CD4-positive, alpha-beta T cell treated with Interleukin-15 for 4 hours (primary cell): ENCODE data around the gene CSNK1G2.

Source experiments
- DNase-seq: peaks from one replicate; pipeline ENCODE4 v3.0.0-alpha.2; 2020; ENCODE audit warnings: low spot score

Gene CSNK1G2

DNA sequence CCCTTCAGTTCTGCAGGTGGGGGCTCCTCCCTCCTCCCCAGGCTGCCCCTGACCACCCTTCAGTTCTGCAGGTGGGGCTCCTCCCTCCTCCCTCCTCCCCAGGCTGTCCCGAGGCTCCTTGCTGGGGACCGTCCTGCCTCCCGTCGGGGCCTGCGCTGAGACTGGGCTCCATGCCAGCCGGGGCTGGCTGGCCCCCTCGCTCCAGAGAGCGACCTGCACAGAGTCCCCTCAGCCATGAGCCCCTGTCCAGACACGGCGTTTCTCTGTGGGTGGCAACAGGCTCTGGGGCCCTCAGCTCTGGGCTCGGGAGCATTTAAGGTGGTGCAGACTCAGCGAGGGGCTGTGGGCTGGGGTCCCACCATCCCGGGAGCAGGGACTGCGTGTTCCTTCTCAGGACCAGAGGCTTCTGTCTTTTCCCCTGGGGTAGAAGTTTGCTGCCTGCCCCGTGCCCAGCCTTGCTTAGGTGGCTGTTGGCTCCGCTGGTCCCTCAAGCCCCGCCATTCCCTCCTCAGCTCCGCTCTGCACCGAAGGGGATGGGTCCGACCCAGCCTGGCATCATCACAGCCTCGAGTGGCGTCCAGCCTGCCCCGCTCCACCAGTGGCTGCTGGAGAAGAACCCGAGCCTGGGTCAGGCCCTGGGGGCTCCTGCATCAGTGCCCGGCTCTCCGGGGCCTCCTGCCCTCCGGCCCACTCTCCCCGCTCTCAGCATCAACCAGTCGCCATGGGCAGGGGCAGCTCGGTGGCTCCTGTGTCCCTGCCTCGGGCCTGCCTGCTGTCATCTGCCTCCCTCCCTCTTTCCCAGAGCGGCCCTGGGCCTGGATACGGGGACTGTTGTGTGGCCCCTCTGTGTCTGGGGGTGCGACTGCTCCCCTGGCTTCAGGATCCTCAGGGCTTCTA, 27.6 kb downstream of the CSNK1G2 start:
- DNase-seq = no peak

DNA sequence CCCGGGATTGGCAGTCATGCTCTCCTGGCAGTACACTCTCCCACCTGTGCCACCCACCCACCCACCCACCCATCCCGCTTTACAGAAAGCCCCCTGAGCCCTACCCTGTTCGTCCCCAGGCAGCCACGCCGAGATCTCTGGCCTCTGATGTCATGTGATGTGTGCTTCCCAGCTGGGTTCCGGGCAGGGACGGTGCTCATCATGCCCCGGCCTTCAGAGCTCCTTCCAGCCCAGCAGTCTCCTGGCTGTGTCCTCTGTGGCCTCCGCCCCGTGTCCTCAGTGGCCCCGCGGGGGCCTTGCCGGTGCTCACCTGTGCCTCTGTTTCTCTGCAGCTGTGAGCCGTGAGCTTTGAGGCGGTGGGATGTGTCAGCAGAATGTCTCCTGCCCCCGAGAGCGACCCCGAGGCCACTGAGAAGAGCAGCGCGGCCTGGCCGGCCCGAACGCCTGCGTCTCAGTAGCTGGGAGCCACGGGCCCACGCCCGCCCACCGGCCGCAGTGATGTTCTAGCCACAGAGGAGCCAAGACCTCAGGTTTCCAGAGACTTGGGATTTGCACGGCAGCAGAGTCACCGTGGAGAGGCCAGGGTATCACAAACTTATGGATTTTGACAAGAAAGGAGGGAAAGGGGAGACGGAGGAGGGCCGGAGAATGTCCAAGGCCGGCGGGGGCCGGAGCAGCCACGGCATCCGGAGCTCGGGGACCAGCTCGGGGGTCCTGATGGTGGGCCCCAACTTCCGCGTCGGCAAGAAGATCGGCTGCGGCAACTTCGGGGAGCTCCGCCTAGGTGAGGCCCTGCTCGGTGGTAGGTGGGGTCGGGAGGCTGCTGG, 28.4 kb downstream of the CSNK1G2 start:
- DNase-seq = no peak

DNA sequence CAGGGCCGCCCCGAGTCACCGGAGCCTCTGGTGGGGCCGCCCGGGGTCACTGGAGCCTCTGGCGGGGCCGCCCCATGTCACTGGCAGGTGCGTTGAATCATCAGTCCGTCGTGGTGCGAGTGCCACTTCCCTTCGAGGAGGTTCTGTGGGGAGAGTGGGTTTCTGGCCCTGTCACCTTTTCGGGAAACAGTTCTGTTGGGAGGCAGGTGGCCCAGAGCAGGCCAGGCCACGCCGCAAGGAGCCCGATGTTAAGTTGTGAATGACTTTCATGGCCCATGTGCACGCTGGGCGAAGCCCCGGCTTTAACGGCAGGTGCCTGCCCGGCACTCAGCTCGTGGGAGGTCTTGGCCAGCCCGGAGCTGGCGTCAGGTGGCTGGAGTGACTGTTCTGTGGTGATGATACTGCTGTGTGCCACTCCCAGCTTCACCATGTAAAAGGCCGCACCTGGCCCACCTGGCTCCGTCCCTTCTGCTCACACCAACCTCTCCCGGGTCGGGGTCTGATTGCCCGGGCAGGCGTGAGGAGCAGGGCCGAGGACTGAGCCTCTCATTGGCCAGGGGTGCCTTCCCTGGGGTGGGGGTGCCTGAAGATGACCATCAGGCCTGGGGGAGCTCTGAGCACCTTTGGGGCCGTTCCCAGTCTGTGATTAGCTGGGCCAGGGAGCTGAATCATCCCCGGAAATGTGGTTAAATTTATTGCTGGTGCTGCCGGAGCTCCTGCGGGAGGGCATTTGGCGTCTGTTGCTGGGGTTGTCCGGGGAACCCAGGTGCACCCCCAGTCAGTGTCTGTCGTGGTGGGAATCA, 29.2 kb downstream of the CSNK1G2 start:
- no peak for DNase-seq

DNA sequence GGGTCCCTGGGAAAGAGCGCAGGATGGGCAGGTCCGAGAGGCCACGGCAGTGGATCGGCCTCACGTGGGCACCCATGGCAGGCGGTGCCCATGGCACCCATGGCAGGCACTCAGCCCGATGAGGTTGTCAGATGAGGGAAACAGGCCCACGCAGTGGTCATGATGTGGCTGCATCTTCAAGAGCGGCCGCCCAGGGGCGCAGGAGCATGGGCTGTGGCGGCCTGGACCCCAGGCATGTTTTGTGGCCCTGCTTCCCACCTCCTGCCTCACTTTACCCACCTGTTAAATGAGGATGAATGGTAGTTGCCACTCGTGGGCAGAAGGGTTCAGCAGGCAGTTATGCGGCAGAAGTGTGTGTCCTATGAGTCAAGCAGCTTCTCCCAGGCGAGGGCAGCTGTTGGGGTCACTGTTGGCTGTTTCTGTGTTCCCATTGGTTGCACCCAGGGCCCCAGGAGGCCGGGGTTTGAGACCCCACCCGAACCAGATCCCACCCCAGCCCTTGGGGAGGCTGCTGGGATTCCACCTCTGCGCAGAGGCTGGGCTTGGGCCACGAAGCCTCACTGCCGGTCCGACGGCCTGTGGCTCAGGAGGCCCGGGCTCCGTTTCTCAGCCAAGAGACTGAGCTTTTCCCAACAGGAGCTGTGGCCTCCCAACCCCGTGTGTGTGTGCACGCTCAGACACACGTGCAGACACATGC, 30.0 kb downstream of the CSNK1G2 start:
- no peak for DNase-seq

GRCh38 chr19:1974381-1975161, 33.6 kb downstream of the CSNK1G2 start:
- DNase-seq = no peak

DNA sequence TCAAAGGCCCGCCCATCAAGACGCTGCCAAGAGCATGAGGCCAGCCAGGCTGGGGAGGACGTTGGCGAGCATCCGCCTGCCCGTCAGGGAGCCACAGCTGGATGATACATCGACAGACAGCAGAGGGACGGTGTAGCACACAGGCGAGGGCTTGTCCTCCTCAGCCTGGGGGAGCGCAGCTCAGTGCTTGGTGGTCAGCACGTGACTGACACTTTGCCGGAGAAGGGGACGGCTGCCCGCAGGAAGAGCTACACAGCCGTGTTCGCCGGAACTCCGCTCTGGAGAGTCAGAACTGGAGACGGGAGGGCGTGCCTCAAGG, 34.1 kb downstream of the CSNK1G2 start:
- DNase-seq = no peak

- no peak for DNase-seq
Measured at GRCh38 chr19:1977120-1977519, 36.1 kb downstream of the CSNK1G2 start.

DNA sequence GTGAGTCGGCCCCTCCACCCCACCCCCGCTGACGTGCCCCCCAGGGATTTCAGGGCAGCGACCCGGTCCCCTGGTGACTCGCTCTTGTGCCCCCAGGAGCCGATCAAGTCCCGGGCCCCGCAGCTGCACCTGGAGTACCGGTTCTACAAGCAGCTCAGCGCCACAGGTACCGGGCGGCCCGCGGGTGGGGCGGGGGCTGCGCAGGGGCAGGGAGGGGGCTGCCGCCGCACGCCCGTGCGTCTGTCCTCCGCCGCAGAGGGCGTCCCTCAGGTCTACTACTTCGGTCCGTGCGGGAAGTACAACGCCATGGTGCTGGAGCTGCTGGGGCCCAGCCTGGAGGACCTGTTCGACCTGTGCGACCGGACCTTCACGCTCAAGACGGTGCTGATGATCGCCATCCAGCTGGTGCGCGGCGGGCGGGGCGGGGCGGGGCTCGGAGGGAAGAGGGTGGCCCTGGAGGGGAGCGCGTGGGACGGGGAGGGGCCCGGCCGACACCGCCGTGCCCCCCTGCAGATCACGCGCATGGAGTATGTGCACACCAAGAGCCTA, 37.4 kb downstream of the CSNK1G2 start:
- no peak for DNase-seq

GRCh38 chr19:1979017-1979416, 38.0 kb downstream of the CSNK1G2 start:
- DNase-seq = no peak

DNA sequence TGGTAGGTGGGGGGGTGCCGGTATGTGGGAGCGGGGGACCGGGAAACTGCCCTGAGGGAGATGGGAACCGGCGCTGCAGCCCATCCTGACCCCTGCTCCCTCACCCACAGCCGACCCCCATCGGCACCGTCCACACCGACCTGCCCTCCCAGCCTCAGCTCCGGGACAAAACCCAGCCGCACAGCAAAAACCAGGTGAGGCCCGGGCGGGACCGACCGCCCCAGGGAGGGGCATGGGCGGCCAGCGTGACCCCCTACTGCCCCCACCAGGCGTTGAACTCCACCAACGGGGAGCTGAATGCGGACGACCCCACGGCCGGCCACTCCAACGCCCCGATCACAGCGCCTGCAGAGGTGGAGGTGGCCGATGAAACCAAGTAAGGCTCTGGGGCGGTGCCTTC, 38.7 kb downstream of the CSNK1G2 start:
- no peak for DNase-seq

GRCh38 chr19:1980091-1980808, 39.3 kb downstream of the CSNK1G2 start:
- no peak for DNase-seq

GRCh38 chr19:1980809-1981181, 39.8 kb downstream of the CSNK1G2 start:
- no peak for DNase-seq

DNA sequence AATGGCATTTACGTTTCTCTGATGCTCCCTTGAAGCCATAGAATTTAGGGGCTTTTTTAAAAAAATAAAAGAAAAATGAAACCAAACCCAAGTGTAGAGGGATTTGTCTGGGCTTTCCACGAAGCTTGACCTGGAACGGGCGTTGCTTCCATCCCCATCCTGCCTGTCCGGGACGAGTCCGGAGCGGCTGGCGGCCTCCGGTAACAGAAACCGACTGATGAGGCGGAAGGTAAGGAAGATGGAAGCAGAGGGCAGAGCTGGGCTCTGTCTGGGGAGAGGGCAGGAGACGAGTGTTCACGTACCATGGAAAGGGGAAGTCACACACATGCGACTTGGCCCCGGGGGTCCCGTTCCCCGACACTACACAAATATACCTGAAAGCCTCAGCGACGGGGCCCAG, 40.3 kb downstream of the CSNK1G2 start:
- no peak for DNase-seq

DNA sequence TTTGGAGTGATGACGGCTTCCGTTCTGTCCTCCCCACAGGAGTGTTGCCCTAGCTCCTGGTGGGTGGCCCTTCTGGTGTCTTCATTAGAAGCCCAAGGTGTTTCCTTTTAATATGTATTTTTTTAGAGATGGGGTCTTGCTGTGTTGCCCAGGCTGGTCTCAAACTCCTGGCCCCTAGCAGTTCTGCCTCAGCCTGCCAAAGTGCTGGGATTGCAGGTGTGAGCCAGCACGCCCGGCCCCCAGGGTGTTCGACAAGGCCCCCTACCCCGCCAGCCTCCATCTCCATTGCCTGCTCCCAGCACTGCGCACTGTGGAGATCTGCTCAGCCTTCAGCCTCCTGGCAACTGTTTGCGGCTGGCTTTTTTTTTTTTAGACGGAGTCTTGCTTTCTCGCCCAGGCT, 43.4 kb downstream of the CSNK1G2 start:
- DNase-seq = no peak

DNA sequence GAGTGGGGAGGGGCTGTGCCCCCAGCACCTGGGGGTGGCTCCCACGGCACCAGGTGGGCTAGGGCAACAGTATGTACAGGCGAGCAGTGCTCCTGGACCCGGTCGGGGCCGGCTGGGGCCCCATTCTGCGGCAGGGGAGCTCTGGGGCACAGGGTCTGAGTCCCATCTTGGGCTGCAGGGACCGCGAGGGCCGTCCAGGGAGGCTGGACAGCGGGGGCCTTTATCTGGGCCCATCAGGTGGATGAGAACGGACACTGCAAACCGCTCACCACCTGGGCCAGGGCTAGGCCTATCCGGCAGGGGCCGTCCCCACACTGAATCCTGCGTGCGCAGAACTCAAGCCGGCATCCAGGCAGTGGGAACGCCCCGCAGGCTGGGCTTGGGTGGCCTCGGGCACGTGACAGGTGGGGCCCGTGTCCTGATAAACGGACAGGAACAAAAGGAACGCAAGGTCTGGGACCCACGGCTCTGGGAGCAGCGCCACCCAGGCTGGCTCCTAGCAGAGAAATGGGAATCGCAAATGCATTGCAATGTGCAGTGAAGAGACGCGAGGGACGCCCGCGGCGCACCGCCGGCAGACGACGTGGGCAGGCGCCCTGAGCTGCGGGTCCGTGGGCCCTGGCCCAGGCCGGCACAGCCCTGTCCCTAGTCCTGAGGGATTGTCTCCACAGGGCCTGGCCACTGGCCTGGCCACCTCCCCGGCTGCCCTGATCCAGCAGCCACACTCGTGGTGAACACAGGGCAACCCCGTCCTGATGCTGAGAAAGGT, 44.8 kb downstream of the CSNK1G2 start:
- no peak for DNase-seq

- DNase-seq = no peak
Measured at GRCh38 chr19:1986357-1987162, 45.6 kb downstream of the CSNK1G2 start.

- DNase-seq = no peak
Measured at GRCh38 chr19:1987197-1988187, 46.5 kb downstream of the CSNK1G2 start.
